ENCODE measurements around the gene HIF1A. TPM values are rescaled to one million over a fixed set of nuclear protein-coding genes. Genes with fewer than 3 reads are reported as not detected.

Gene HIF1A
- total and polyA plus RNA-seq, 11 donors: 12.8 to 157 (median 72.8) TPM

- Histone ChIP-seq H3K27me3 (no peaks in the 10 kb centered on the region), H3K27ac (no peak overlapping the region), H3K36me3 (no peaks in the 10 kb centered on the region), H3K4me3 (no peak overlapping the region), H3K9me3 (no peaks in the 10 kb centered on the region), H3K4me1 (peaks cover 0 to 23% (median 0%) of the 10 kb centered on the region in 12 donors)
- intact Hi-C loops (cut with DNase I): no loop called here
- 96 to 97% (median 96%) methylated on average over 7 of the region's 7 CpGs for WGBS, 4 donors
- DNase-seq: no peak
- no peak for TF ChIP-seq CTCF (IDR thresholded peaks at IDR 0.05)
- no peak for ATAC-seq
Observed at GRCh38 chr14:61672796-61673195, 22.5 kb upstream of the HIF1A start.

DNA sequence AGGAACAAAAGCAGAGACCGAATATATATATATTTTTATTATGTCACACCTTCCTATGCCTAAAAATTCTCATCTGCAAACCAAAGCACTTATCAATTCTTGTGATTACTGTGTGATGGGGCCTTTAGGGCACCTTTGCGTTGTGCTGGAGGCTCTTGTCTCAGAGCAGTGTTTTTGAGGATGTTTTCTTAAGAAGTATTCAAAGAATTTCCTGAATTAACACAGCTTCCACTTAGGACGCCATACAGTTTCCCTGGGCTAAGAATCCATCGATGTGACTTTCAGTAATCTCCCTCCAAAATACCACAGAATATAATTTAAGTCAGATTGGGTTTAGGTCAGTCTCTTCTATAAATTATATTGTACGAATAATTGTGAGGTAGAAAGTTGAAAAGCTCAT lies 22.0 kb upstream of the HIF1A start:
- Histone ChIP-seq H3K27me3 (no peaks in the 10 kb centered on the region), H3K9me3 (no peaks in the 10 kb centered on the region), H3K36me3 (no peaks in the 10 kb centered on the region), H3K4me1 (peaks cover 0 to 18% (median 0%) of the 10 kb centered on the region in 12 donors), H3K4me3 (no peak overlapping the region), H3K27ac (no peak overlapping the region)
- ATAC-seq: no peak
- intact Hi-C loops (cut with DNase I): no loop called here
- TF ChIP-seq POLR2A (IDR thresholded peaks at IDR 0.05) (no peak), CTCF (IDR thresholded peaks at IDR 0.05) (no peak)
- DNase-seq: no peak
- WGBS, 4 donors: 55 to 65% (median 57%) methylated on average over 5 of the region's 5 CpGs

DNA sequence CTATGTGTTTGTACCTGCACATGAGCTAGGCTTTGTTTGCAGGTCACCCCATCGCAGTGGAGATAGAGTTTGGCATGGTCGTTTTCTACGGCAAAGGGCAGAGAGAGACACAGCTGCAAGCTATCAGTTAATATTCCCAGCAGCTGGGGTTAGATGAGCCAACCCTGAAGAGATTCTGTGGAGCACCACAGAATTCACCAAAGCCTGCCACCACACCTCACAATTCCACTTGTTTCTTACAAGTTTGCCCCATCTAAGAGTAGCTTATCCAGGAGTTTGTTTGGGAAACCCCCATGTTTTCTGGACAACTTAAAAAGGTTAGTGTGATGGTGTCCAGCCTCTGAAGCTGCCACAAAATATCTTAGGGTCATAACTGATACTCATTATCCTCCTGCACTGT lies 20.0 kb upstream of the HIF1A start:
- Histone ChIP-seq H3K4me1 (peaks cover 0 to 15% (median 0%) of the 10 kb centered on the region in 12 donors), H3K4me3 (no peak overlapping the region), H3K9me3 (no peaks in the 10 kb centered on the region), H3K27me3 (no peaks in the 10 kb centered on the region), H3K36me3 (no peaks in the 10 kb centered on the region), H3K27ac (no peak overlapping the region)
- 91 to 100% (median 91%) methylated on average over 3 of the region's 3 CpGs for WGBS, 4 donors
- no peak for ATAC-seq
- intact Hi-C loops (cut with DNase I): no loop called here
- no peak for DNase-seq
- TF ChIP-seq CTCF (IDR thresholded peaks at IDR 0.05): no peak
- no peak for TF ChIP-seq POLR2A (IDR thresholded peaks at IDR 0.05)

DNA sequence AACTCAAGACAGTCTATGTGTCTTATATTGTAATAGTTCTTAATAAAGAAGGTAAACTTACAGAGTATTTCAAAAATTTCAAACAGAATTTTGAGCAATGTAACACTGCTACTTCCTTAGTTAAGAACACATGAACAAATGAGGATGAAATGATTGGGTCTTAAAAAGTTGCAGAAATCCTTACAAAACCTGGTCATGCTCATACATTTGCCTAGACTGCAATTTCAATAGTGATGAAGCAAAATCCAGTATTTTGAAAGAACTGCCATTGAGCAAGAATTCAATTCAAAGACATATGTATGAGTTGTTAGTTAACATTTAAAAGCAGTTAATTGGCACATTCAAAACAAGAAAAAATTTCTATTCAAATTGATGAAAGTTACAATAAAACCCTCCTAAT lies 17.8 kb upstream of the HIF1A start:
- intact Hi-C loops (cut with DNase I): no loop called here
- no peaks in the 10 kb centered on the region for H3K36me3 ChIP-seq
- H3K4me1 ChIP-seq: no peaks in the 10 kb centered on the region
- no peaks in the 10 kb centered on the region for H3K9me3 ChIP-seq
- no peak for DNase-seq
- no peak overlapping the region for H3K4me3 ChIP-seq
- TF ChIP-seq POLR2A (IDR thresholded peaks at IDR 0.05) (no peak), CTCF (IDR thresholded peaks at IDR 0.05) (no peak)
- ATAC-seq: no peak
- no peak overlapping the region for H3K27ac ChIP-seq
- no peaks in the 10 kb centered on the region for H3K27me3 ChIP-seq

Data from heart left ventricle (tissue), 16 donors.